OCI-LY7 (cell line): Measurements from ENCODE around the gene RGMB.

Source experiments
- CTCF ChIP-seq: fragments of 200-600 bp; sonication (generic); conservative IDR thresholded peaks from 2 replicates; pipeline ENCODE4 v1.5.1; 2014; ENCODE audit warnings: mild to moderate bottlenecking, antibody characterized with exemption, low read length, moderate library complexity, mixed read lengths
- EZH2phosphoT487 ChIP-seq: fragments of 200-600 bp; sonication (generic); IDR thresholded peaks from 2 replicates; pipeline ENCODE4 v1.6.1; 2018; ENCODE audit warnings: low read depth, borderline replicate concordance, mild to moderate bottlenecking, mixed run types, antibody characterized with exemption, low read length, moderate library complexity, mixed read lengths

DNA sequence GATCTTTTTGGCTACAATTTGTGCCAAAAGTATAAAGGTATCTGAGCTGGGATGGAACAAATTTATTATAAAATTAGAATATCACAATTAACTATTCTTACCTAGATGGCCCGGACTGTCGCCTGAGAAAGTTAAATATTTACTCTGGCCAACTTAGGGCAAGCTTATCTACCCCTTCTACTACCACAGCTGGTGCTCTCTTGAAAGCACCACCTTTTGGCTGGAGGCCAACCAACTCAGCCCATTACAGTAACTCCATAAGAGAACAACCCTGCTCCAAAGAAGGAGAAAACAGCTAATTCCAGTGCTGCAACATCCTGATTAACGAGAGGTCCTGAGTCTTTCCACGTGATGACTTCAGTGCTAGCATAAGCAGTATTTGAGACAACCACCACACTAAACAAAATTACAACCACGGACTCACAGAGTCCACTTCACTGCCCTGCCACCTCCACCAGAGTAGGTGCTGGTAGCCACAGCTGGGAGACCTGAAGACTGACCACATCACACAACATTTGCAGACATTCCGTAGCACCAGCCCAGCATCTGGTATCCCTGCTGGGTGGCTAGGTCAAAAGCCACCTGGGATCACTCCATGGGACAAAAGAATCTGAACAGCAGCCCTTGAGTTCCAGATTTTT, 43.2 kb downstream of the RGMB start:
- no peak for TF ChIP-seq CTCF
- no peak for TF ChIP-seq EZH2phosphoT487
